ENCODE measurements around the gene FSTL4.

Gene FSTL4

DNA sequence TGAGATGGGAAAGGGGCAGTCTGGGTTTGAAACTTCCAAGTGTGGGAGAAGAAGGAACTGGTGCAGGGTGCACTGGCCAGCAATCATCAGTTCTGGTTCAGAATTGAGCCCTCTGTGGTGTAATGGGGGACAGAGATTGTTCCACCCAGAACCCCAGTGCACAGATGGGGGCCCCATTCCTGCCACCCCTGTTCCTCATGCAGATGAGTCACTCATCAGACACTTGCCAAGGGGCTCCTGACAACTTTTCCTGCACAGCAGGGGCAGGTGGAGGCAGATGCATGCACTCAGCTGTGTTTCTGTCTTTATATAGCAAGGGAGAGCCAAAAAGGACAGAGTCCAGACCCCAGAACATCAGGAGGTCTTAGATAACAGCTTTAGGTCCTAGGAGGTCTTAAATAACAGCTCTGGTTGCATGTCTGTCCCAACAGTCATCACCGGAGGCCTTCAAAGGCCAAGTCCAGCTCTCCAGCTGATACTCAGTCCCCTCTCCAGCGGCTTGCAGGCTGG lies 307.6 kb downstream of the FSTL4 start:
- no peak overlapping the region for H3K9ac ChIP-seq
- no peaks in the 10 kb centered on the region for H3K27me3 ChIP-seq (ENCODE audit: insufficient read depth, low read depth)
- H3K36me3 ChIP-seq (ENCODE audit: insufficient read depth) = no peaks in the 10 kb centered on the region
- H3K4me1 ChIP-seq (ENCODE audit: low read depth, poor library complexity, severe bottlenecking) = peaks cover 77% of the 10 kb centered on the region
- H3K4me3 ChIP-seq (IDR thresholded peaks at IDR 0.05; ENCODE audit: insufficient read depth, low read depth, low read length) = no peak overlapping the region
- no peaks in the 10 kb centered on the region for H4K20me1 ChIP-seq (ENCODE audit: insufficient read depth)
- no peak overlapping the region for H3K4me2 ChIP-seq
- no peaks in the 10 kb centered on the region for H3K79me2 ChIP-seq (ENCODE audit: insufficient read depth, low read depth)
- H3K27ac ChIP-seq = no peak overlapping the region
- H2AFZ ChIP-seq (ENCODE audit: low read depth) = no peak overlapping the region
- TF ChIP-seq, protein P1, sequence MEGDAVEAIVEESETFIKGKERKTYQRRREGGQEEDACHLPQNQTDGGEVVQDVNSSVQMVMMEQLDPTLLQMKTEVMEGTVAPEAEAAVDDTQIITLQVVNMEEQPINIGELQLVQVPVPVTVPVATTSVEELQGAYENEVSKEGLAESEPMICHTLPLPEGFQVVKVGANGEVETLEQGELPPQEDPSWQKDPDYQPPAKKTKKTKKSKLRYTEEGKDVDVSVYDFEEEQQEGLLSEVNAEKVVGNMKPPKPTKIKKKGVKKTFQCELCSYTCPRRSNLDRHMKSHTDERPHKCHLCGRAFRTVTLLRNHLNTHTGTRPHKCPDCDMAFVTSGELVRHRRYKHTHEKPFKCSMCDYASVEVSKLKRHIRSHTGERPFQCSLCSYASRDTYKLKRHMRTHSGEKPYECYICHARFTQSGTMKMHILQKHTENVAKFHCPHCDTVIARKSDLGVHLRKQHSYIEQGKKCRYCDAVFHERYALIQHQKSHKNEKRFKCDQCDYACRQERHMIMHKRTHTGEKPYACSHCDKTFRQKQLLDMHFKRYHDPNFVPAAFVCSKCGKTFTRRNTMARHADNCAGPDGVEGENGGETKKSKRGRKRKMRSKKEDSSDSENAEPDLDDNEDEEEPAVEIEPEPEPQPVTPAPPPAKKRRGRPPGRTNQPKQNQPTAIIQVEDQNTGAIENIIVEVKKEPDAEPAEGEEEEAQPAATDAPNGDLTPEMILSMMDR (conservative IDR thresholded peaks at IDR 0.05; ENCODE audit: low read depth, low read length) = no peak

DNA sequence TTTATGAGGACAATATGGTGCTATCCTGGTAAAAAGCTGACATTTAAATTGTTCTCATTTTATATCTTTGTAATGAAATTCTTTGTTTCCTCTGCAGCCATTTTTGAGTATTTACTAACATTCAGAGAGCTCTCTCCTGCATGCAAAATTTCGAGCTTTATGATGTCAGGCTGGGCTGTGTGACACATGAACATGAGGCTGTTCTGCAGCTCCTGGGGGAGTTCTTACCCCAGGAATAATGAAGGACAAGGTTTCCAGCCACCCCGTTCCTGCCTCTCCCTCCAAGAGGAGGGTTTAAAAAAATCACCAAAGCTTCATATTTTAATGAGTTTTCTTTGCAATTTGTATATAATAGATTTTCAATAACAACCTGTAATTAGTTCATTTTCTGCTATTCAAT lies 308.2 kb downstream of the FSTL4 start:
- Histone ChIP-seq H3K27me3 (ENCODE audit: insufficient read depth, low read depth) (no peaks in the 10 kb centered on the region), H3K4me2 (peak overlapping the region; percentile 59; the same call in 1 of the 2 replicates), H3K36me3 (ENCODE audit: insufficient read depth) (no peaks in the 10 kb centered on the region), H3K27ac (no peak overlapping the region), H3K79me2 (ENCODE audit: insufficient read depth, low read depth) (no peaks in the 10 kb centered on the region), H2AFZ (ENCODE audit: low read depth) (no peak overlapping the region), H3K9ac (no peak overlapping the region), H3K4me1 (ENCODE audit: low read depth, poor library complexity, severe bottlenecking) (peaks cover 72% of the 10 kb centered on the region), H3K4me3 (IDR thresholded peaks at IDR 0.05; ENCODE audit: insufficient read depth, low read depth, low read length) (no peak overlapping the region), H4K20me1 (ENCODE audit: insufficient read depth) (no peaks in the 10 kb centered on the region)
- TF ChIP-seq, protein P1 (conservative IDR thresholded peaks at IDR 0.05; ENCODE audit: low read depth, low read length) = no peak

DNA sequence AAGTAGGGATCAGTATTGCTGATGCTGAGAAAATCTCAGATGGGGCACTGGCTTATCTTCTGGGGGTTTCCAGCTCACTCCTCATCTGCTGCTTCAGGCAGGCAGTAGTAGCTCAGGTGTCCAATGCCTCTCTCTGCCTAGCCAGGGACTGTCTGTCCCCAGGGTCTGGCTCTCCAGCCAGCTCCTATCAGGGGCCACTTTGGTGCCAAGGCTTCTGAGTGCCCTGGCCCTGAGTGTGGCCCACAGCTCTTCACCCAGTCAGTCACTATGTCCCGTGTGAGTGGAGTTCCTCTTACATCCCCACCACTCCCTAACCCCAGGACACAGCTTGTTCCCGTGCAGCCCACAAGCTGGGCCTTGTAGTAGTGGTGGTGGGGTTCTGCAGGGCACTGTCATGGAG lies 309.0 kb downstream of the FSTL4 start:
- no peaks in the 10 kb centered on the region for H3K27me3 ChIP-seq (ENCODE audit: insufficient read depth, low read depth)
- H3K4me1 ChIP-seq (ENCODE audit: low read depth, poor library complexity, severe bottlenecking) = peaks cover 63% of the 10 kb centered on the region
- H3K27ac ChIP-seq = peak overlapping the region; percentile 42
- TF ChIP-seq, protein P1 (conservative IDR thresholded peaks at IDR 0.05; ENCODE audit: low read depth, low read length) = no peak
- H2AFZ ChIP-seq (ENCODE audit: low read depth) = peak overlapping the region; percentile 66; the same call in 1 of the 2 replicates
- no peaks in the 10 kb centered on the region for H3K36me3 ChIP-seq (ENCODE audit: insufficient read depth)
- peak overlapping the region; percentile 59 for H3K4me2 ChIP-seq
- H3K79me2 ChIP-seq (ENCODE audit: insufficient read depth, low read depth) = no peaks in the 10 kb centered on the region
- no peak overlapping the region for H3K4me3 ChIP-seq (IDR thresholded peaks at IDR 0.05; ENCODE audit: insufficient read depth, low read depth, low read length)
- no peaks in the 10 kb centered on the region for H4K20me1 ChIP-seq (ENCODE audit: insufficient read depth)
- 0 out of 2 replicates have a peak overlapping the region, but pooled peaks have one; percentile 1 for H3K9ac ChIP-seq

DNA sequence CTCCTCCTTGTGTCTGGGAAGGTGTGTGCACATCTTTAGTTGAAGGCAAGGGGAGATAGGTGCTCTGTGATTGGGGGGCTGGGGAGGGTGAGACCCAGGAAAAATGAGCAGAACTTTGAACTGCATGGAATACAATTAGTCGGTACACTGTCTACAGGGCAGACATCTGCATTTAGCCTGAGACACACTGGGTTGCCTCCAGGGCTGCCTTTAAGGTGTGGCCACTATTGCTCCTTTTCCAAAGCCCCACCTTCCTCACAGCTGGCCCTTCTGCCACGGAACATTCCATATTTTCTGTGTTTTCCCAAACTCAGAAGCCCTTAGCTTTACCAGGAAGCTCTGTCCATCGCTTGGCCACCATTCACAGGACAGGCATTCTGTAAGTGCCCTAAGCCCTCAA lies 312.6 kb downstream of the FSTL4 start:
- H3K36me3 ChIP-seq (ENCODE audit: insufficient read depth) = no peaks in the 10 kb centered on the region
- no peak overlapping the region for H3K4me2 ChIP-seq
- no peaks in the 10 kb centered on the region for H3K27me3 ChIP-seq (ENCODE audit: insufficient read depth, low read depth)
- no peaks in the 10 kb centered on the region for H4K20me1 ChIP-seq (ENCODE audit: insufficient read depth)
- no peak overlapping the region for H2AFZ ChIP-seq (ENCODE audit: low read depth)
- no peaks in the 10 kb centered on the region for H3K79me2 ChIP-seq (ENCODE audit: insufficient read depth, low read depth)
- H3K4me1 ChIP-seq (ENCODE audit: low read depth, poor library complexity, severe bottlenecking) = peaks cover 28% of the 10 kb centered on the region
- H3K4me3 ChIP-seq (IDR thresholded peaks at IDR 0.05; ENCODE audit: insufficient read depth, low read depth, low read length) = no peak overlapping the region
- no peak overlapping the region for H3K27ac ChIP-seq
- H3K9ac ChIP-seq = no peak overlapping the region
- TF ChIP-seq, protein P1 (conservative IDR thresholded peaks at IDR 0.05; ENCODE audit: low read depth, low read length) = no peak

All from KMS-11 (cell line).